ENCODE data around the gene COG6. TPM values are rescaled to one million over a fixed set of nuclear protein-coding genes. Genes with fewer than 3 reads are reported as not detected.

COG6 gene
- total RNA-seq, 1 experiment from 2014 or later, result 23.7 TPM

GRCh38 chr13:39670445-39670844 lies 15.0 kb downstream of the COG6 start:
- Histone ChIP-seq H3K36me3 (ENCODE audit: low read depth) (no peaks in the 10 kb centered on the region), H4K20me1 (ENCODE audit: insufficient read depth) (no peaks in the 10 kb centered on the region), H2AFZ (no peak overlapping the region), H3K79me2 (ENCODE audit: low read depth) (no peaks in the 10 kb centered on the region), H3F3A (ENCODE audit: insufficient read depth, low read depth) (no peaks in the 10 kb centered on the region), H3K27ac (no peak overlapping the region), H3K4me2 (no peak overlapping the region), H3K4me1 (replicated peaks; ENCODE audit: insufficient read depth) (no peaks in the 10 kb centered on the region; the same call in 1 of the 2 replicates), H3K4me3 (no peak overlapping the region), H3K9me3 (ENCODE audit: insufficient read depth, low read depth) (no peaks in the 10 kb centered on the region), H3K27me3 (ENCODE audit: insufficient read depth, low read depth) (no peaks in the 10 kb centered on the region), H3K9me2 (ENCODE audit: insufficient read depth) (no peaks in the 10 kb centered on the region)
- TF ChIP-seq CTCF (conservative IDR thresholded peaks at IDR 0.05) (no peak), EZH2 (IDR thresholded peaks at IDR 0.05; ENCODE audit: low read depth) (no peak)
- DNase-seq, result no peak
- ChIA-PET CTCF (no interaction called here), POLR2A (ENCODE audit: unreplicated experiment) (no interaction called here)
- intact Hi-C loops (cut with micrococcal nuclease; ENCODE audit: unreplicated experiment), result no loop called here
- BruUV-seq (replicated peaks), result no TSS peak

GRCh38 chr13:39672378-39673132 lies 17.1 kb downstream of the COG6 start:
- no TSS peak for BruUV-seq (replicated peaks)
- Histone ChIP-seq H3F3A (ENCODE audit: insufficient read depth, low read depth) (no peaks in the 10 kb centered on the region), H3K79me2 (ENCODE audit: low read depth) (no peaks in the 10 kb centered on the region), H4K20me1 (ENCODE audit: insufficient read depth) (no peaks in the 10 kb centered on the region), H3K9me3 (ENCODE audit: insufficient read depth, low read depth) (no peaks in the 10 kb centered on the region), H3K4me2 (no peak overlapping the region), H3K27ac (no peak overlapping the region), H3K36me3 (ENCODE audit: low read depth) (no peaks in the 10 kb centered on the region), H3K9me2 (ENCODE audit: insufficient read depth) (no peaks in the 10 kb centered on the region), H2AFZ (no peak overlapping the region), H3K27me3 (ENCODE audit: insufficient read depth, low read depth) (no peaks in the 10 kb centered on the region), H3K4me3 (no peak overlapping the region), H3K4me1 (replicated peaks; ENCODE audit: insufficient read depth) (no peaks in the 10 kb centered on the region; the same call in 1 of the 2 replicates)
- DNase-seq, result no peak
- TF ChIP-seq CTCF (conservative IDR thresholded peaks at IDR 0.05), result no peak
- no peak for TF ChIP-seq EZH2 (IDR thresholded peaks at IDR 0.05; ENCODE audit: low read depth)
- ChIA-PET POLR2A (ENCODE audit: unreplicated experiment) (no interaction called here), CTCF (no interaction called here)
- intact Hi-C loops (cut with micrococcal nuclease; ENCODE audit: unreplicated experiment), result no loop called here

- no peak for DNase-seq
- intact Hi-C loops (cut with micrococcal nuclease; ENCODE audit: unreplicated experiment), result loop anchor here (1.0 to 2.0 kb wide), 2 partner anchors 531 to 625 kb away; no protein-coding TSS in a partner anchor
- Histone ChIP-seq H3K27me3 (ENCODE audit: insufficient read depth, low read depth) (no peaks in the 10 kb centered on the region), H3K4me2 (no peak overlapping the region), H3K27ac (no peak overlapping the region), H3F3A (ENCODE audit: insufficient read depth, low read depth) (no peaks in the 10 kb centered on the region), H3K4me1 (replicated peaks; ENCODE audit: insufficient read depth) (no peaks in the 10 kb centered on the region; the same call in 1 of the 2 replicates), H3K4me3 (no peak overlapping the region), H3K9me3 (ENCODE audit: insufficient read depth, low read depth) (no peaks in the 10 kb centered on the region), H2AFZ (no peak overlapping the region), H4K20me1 (ENCODE audit: insufficient read depth) (no peaks in the 10 kb centered on the region), H3K79me2 (ENCODE audit: low read depth) (no peaks in the 10 kb centered on the region), H3K36me3 (ENCODE audit: low read depth) (peaks cover 3% of the 10 kb centered on the region; the same call in 1 of the 2 replicates), H3K9me2 (ENCODE audit: insufficient read depth) (no peaks in the 10 kb centered on the region)
- no peak for TF ChIP-seq CTCF (conservative IDR thresholded peaks at IDR 0.05)
- TF ChIP-seq EZH2 (IDR thresholded peaks at IDR 0.05; ENCODE audit: low read depth), result no peak
- CTCF ChIA-PET, result interaction anchor here (0.9 kb wide), 1 partner anchor 622 kb away, joined by 4 read pairs; no protein-coding TSS in a partner anchor
- POLR2A ChIA-PET (ENCODE audit: unreplicated experiment), result no interaction called here
- BruUV-seq (replicated peaks), result no TSS peak
These were observed 20.4 kb downstream of the COG6 start for GRCh38 chr13:39675904-39676303.

All from PC-9 (cell line).